Kidney (tissue), 14 donors: ENCODE measurements around the gene KCNH4. TPM values are rescaled to one million over a fixed set of nuclear protein-coding genes. Genes with fewer than 3 reads are reported as not detected.

Experiments
- DNase-seq, 5 donors: peaks; one replicate each; pipeline ENCODE4 v3.0.0-alpha.2; 2013 to 2020
- FAIRE-seq: peaks from 2 replicates; lab custom pipeline; 2012; peaks lifted over from hg19 to GRCh38; lab: Jason Lieb, UNC
- H3K27ac ChIP-seq, 2 donors: one replicate each; pipeline ENCODE4 v1.7.0; 2013; ENCODE audit warnings: low read depth in 2 of 2, low read length in 2 of 2, inconsistent platforms in 1 of 2
- H3K27me3 ChIP-seq: one replicate; pipeline ENCODE4 v1.7.1; 2013; ENCODE audit warnings: low read length, inconsistent platforms; ENCODE audit not compliant: control insufficient read depth, insufficient read depth
- H3K36me3 ChIP-seq, 3 donors: one replicate each; pipeline versions ENCODE4 v1.7.0 to v1.7.1; 2013; ENCODE audit warnings: low read length in 3 of 3, control low read depth in 1 of 3, inconsistent platforms in 1 of 3; ENCODE audit not compliant: insufficient read depth in 3 of 3, control insufficient read depth in 2 of 3
- H3K4me1 ChIP-seq, 3 donors: one replicate each; pipeline versions ENCODE4 v1.7.0 to v1.7.1; 2013; ENCODE audit warnings: low read length in 3 of 3, inconsistent platforms in 1 of 3, low read depth in 1 of 3; ENCODE audit not compliant: control insufficient read depth in 2 of 3, insufficient read depth in 2 of 3
- H3K4me3 ChIP-seq, 3 donors: one replicate each; pipeline versions ENCODE4 v1.7.0 to v1.8.1; 2013; ENCODE audit warnings: low read length in 3 of 3, control low read depth in 1 of 3, inconsistent platforms in 1 of 3
- H3K9ac ChIP-seq, 3 donors: one replicate each; pipeline versions ENCODE4 v1.7.0 to v1.7.1; 2013; ENCODE audit warnings: low read length in 3 of 3, control low read depth in 1 of 3, inconsistent platforms in 1 of 3
- H3K9me3 ChIP-seq, 3 donors: one replicate each; pipeline versions ENCODE4 v1.7.0 to v1.7.1; 2013; ENCODE audit warnings: low read length in 3 of 3, control low read depth in 1 of 3, inconsistent platforms in 1 of 3; ENCODE audit not compliant: control insufficient read depth in 2 of 3, insufficient read depth in 1 of 3
- intact Hi-C: fragments of 100-400 bp; cut with DNase I; formaldehyde crosslinking; loops from one replicate; pipeline ENCODE4 v1.11.1; 2022
- polyA plus RNA-seq: library from polyadenylated mRNA; stranded (reverse); fragments of 350-450 nt; fragmentation: Illumina TruSeq; extraction: RNeasy Lipid Tissue Mini Kit (QIAGEN cat#74804); gene quantifications from one replicate; pipeline ENCODE4 v1.2.3, GENCODE V29; 2014; ENCODE audit warnings: low read depth, low replicate concordance; ENCODE audit not compliant: insufficient read depth
- total RNA-seq: library from RNA; stranded (reverse); fragmentation: NEBNext Ultra II Directional; extraction: Animal tissue kit (Norgen Biotek cat#: 25700); gene quantifications from one replicate; pipeline ENCODE4 v1.2.1, GENCODE V29; 2021
- TF ChIP-seq, protein P1 (sequence below): IDR thresholded peaks from 3 replicates; pipeline ENCODE4 v1.5.1; 2012; ENCODE audit warnings: mild to moderate bottlenecking, moderate library complexity, borderline replicate concordance; ENCODE audit not compliant: insufficient read depth; ENCODE audit errors: extremely low read depth
- donor health status: control.
- donor health status: control.
- donor health status: control.
- donor health status: control.
- donor health status: control.
- donor health status: DM: yes; HTN: yes; CAD: no.
- donor health status: Normal renal cell carcinoma (clear cell type).

The KCNH4 gene
- total and polyA plus RNA-seq, 2 donors from 2014 or later, result 0.35 TPM; not detected in 1

GRCh38 chr17:42197564-42198156, 16.7 kb upstream of the KCNH4 start:
- Histone ChIP-seq H3K9ac (no peak overlapping the region), H3K4me3 (no peak overlapping the region), H3K27ac (no peak overlapping the region), H3K9me3 (no peaks in the 10 kb centered on the region), H3K27me3 (no peaks in the 10 kb centered on the region), H3K36me3 (peaks cover 0 to 4% (median 0%) of the 10 kb centered on the region in 3 donors), H3K4me1 (peaks cover 0 to 28% (median 26%) of the 10 kb centered on the region in 3 donors)
- FAIRE-seq (no peak), DNase-seq (no peak)
- intact Hi-C loops, result no loop called here
- TF ChIP-seq, protein P1, sequence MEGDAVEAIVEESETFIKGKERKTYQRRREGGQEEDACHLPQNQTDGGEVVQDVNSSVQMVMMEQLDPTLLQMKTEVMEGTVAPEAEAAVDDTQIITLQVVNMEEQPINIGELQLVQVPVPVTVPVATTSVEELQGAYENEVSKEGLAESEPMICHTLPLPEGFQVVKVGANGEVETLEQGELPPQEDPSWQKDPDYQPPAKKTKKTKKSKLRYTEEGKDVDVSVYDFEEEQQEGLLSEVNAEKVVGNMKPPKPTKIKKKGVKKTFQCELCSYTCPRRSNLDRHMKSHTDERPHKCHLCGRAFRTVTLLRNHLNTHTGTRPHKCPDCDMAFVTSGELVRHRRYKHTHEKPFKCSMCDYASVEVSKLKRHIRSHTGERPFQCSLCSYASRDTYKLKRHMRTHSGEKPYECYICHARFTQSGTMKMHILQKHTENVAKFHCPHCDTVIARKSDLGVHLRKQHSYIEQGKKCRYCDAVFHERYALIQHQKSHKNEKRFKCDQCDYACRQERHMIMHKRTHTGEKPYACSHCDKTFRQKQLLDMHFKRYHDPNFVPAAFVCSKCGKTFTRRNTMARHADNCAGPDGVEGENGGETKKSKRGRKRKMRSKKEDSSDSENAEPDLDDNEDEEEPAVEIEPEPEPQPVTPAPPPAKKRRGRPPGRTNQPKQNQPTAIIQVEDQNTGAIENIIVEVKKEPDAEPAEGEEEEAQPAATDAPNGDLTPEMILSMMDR, result no peak

GRCh38 chr17:42193969-42194899, 13.3 kb upstream of the KCNH4 start, which contains the start of gene GHDC:
TSS of gene GHDC (minus strand) at chr17:42194494. CDS start at chr17:42193581, 913 bp downstream.
- TF ChIP-seq, protein P1, result peak; percentile 28
- H3K4me1 ChIP-seq, result peaks cover 0 to 13% (median 10%) of the 10 kb centered on the region in 3 donors
- H3K27me3 ChIP-seq, result no peaks in the 10 kb centered on the region
- peak within 1 kb of the TSS; percentile 66 to 96 (median 94) for H3K9ac ChIP-seq
- no peak for FAIRE-seq
- DNase-seq, result peak; percentile 88 to 95 (median 91)
- peak within 1 kb of the TSS; percentile 89 to 97 (median 94) for H3K4me3 ChIP-seq
- no peaks in the 10 kb centered on the region for H3K36me3 ChIP-seq
- H3K9me3 ChIP-seq, result no peaks in the 10 kb centered on the region
- H3K27ac ChIP-seq, result peak within 1 kb of the TSS; percentile 69 to 81
- intact Hi-C loops, result no loop called here

DNA sequence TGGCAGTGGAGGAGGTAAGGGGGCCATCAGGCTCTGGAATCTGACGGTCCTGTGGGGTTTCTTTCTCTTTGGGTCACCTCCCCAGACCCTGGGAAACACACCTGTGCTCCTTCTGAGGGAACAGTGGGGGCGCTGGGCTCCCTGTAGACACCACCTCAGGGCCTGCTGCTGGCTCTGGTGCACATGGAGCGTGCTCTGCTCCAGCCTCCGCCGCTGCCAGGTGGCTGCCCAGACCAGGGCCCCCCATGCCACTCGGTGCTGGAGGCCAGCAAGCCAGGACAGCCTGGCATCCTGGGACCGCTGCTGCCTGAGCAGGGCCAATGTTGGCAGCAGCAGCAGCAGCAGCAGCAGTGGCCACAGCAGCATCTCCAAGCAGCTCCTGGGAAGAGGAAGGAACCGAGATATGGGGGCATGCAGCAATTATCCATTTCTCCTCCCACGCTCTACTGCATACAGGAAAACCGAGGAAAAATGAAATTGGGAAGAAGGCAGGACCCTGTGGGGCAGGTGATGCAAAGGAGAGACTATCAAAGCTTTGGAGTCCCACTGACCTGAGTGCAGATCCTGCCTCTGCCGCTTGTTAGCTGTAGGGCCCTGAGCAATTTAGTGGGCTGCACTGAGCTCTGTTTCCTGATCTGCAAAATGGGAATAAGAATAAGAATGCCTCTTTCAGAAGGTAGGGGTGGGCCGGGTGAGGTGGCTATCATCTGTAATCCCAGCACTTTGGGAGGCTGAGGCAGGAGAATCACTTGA, 12.4 kb upstream of the KCNH4 start:
- intact Hi-C loops, result no loop called here
- DNase-seq (peak in 1 of 5 donors; percentile 67), FAIRE-seq (no peak)
- Histone ChIP-seq H3K27ac (no peak overlapping the region), H3K9ac (peak overlapping the region; percentile 66 to 96 (median 94)), H3K27me3 (no peaks in the 10 kb centered on the region), H3K36me3 (no peaks in the 10 kb centered on the region), H3K4me1 (peaks cover 0 to 13% (median 10%) of the 10 kb centered on the region in 3 donors), H3K9me3 (no peaks in the 10 kb centered on the region), H3K4me3 (peak overlapping the region; percentile 89 to 97 (median 94))
- TF ChIP-seq, protein P1, result no peak
